Measurements from ENCODE around the gene SEC14L2.

GRCh38 chr22:30400159-30400558 is 3.3 kb downstream of the SEC14L2 start:
- no peak for TF ChIP-seq CTCF (conservative IDR thresholded peaks at IDR 0.05)
- TF ChIP-seq EZH2 (IDR thresholded peaks at IDR 0.05; ENCODE audit: low read depth), result no peak
